RPMI7951 (cell line): ENCODE results near the gene PCP4L1. TPM values are rescaled to one million over a fixed set of nuclear protein-coding genes. Genes with fewer than 3 reads are reported as not detected.
"Not testable (repeated sequence)": the region's sequence is repeated elsewhere in the genome, so short reads cannot be mapped to it uniquely, and the experiment has no call there.

Source experiments
- DNase-seq: peaks from one replicate; pipeline ENCODE4 v3.0.0-alpha.2; 2012; ENCODE audit warnings: low read depth
- total RNA-seq: library from RNA; depleted of rRNA; stranded (reverse); fragments of >200 nt; shearing (Covaris generic); gene quantifications from 2 replicates; pipeline ENCODE4 v1.2.3, GENCODE V29; 2014; rRNA removed

PCP4L1 gene
- total RNA-seq: not detected in 2 replicates

GRCh38 chr1:161258439-161259344 is at the start of gene PCP4L1:
TSS of gene PCP4L1 (plus strand) at chr1:161258745. CDS start at chr1:161258975, 230 bp downstream.
- peak; percentile 39 for DNase-seq

DNA sequence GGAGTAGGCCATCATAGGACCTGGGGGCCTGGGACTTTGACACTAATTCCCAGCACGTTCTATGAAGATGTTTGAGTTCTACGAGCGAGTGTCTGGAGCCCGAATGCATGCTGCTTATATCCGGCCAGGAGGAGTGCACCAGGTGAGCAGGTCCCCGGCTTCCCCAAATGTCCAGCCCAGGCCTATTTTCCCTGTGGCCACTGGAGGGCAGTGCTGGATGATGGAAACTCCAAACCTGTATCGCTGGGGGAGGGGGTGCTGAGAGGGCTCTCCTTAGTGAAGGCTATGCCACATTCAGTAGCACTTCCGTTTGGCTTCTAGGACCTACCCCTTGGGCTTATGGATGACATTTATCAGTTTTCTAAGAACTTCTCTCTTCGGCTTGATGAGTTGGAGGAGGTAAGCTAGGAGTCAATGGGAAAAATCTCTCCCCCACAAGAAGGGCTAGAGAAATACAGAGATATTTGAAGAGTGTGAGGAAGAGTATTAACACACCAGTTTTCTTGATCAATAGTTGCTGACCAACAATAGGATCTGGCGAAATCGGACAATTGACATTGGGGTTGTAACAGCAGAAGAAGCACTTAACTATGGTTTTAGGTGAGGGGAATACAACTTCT is 48.6 kb upstream of the PCP4L1 start:
- DNase-seq: peak; percentile 56

- no peak for DNase-seq
Measured at GRCh38 chr1:161214369-161214768, 44.2 kb upstream of the PCP4L1 start.

- no peak for DNase-seq
Measured at GRCh38 chr1:161215076-161215475, 43.5 kb upstream of the PCP4L1 start, which contains the start of gene FCER1G. TSS of gene FCER1G (plus strand) at chr1:161215295. CDS start at chr1:161215322, 27 bp downstream.

- DNase-seq: peak; percentile 71
Measured at GRCh38 chr1:161216945-161217712, 41.4 kb upstream of the PCP4L1 start.

GRCh38 chr1:161217831-161218230 is 40.7 kb upstream of the PCP4L1 start:
- no peak for DNase-seq

DNA sequence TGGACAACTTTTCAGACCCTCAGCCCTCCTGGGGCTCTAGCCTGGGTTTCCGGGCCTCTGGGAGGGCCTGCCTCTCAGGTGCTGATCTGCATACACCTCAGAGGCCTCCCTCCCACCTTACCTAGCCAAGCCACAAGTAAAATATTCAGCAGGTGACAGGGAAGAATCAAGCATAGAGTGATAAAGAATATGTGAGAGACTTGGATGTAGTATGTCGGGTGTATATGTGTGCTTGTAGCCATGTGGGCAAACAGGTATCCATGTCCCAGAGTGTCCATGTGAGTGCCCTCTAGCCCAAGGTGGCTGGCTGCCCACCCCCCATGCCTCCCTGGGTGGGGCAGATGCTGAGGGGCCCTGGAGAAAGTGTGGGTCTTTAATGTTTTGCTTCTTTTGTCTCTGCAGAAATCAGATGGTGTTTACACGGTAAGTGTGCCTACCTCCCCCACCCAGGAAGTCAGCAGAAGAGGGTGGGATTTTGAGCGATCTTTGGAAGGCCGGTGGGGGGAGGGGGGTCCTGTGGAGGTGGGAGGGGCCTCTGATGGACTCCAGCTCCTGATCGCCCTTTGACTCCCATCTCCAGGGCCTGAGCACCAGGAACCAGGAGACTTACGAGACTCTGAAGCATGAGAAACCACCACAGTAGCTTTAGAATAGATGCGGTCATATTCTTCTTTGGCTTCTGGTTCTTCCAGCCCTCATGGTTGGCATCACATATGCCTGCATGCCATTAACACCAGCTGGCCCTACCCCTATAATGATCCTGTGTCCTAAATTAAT is 40.1 kb upstream of the PCP4L1 start:
- DNase-seq: no peak

DNA sequence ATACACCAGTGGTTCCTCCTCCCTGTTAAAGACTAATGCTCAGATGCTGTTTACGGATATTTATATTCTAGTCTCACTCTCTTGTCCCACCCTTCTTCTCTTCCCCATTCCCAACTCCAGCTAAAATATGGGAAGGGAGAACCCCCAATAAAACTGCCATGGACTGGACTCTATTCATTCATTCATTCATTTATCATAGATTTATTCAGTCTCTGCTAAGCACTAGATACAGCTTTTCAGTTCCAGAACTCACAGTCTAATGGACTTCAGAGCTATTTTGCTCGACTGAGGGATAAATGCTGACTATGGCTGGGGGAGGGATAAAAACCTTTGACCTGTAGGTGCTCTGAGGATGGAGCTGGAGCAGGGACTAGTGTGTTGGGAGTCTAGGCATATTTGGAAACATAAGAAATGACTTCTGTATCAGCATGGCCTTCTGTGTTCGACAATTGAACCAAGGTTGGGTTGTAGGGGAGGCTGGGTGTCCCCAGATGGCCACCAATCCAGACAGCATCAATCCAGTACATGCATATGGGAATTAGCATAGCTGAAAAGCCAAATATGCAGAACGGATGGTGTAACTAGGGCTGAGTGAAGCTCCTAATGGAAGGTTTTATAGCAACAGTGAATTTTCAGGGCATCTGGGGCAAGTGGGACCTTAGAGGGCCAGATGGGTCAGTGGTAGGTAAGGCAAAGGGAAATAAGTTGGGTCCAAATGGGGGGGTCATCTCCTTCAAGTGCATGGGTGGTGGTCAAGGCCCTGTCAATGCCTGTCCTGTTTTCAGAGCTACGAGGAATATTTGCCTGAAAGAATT is 39.3 kb upstream of the PCP4L1 start:
- no peak for DNase-seq

DNA sequence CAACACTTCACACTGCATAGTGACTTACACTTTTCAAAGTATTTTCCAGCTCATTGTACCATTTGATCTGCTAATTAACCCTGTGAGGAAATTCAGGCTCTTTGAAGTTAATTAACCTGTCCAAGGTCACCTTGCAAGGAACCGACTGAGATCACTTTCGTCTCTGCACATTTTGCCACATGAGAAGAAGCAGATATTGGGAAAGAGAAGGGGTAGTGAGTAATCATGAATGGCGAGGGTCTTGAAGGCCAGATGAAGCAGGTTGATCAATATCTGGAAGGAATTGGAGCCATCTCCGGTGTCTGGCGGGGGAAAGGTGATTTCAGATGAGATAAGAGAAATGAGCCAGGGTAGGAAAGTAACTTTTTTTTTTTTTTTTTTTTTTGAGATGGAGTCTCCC is 38.5 kb upstream of the PCP4L1 start:
- DNase-seq: no peak

DNA sequence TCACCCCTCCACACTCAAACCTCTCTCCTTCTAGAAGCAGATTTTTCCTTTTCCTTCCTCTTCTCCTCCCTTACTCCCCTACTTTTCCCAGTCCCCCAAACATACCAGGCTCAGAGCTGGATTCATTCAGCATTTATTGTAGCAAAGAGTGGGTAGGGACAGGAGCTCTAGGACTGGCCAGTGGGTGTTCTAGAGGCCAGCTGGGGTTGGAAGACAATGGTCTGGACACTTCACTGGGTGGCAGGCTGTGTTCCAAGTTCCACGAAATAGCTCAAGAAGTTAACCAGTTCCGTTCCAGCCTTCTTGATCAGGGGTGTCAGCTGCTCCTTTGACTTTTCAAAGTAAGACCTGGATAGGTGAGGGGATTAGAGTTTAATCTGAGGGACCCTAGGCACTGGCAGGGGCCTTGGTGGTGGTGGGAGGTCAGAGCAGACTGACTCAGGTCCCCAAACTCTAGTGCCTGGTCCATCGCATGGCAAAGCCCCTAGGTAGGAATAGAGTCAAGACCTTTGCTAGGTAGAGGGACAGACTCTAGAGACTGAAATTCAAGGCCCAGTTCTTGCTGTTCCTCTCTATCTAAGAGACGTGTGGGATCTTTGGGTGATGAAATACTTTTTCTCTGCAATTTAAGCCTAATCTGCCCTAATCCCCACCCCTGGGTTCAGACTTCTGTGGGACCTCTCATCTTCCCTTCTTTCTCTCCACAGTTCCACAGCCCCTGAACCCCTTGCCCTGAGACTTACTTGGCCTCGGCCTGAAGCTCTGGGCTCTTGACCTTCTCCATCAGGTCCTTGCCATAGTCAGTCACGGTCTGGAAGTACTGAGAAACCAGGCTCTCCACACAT is 36.1 kb upstream of the PCP4L1 start:
- no peak for DNase-seq

DNA sequence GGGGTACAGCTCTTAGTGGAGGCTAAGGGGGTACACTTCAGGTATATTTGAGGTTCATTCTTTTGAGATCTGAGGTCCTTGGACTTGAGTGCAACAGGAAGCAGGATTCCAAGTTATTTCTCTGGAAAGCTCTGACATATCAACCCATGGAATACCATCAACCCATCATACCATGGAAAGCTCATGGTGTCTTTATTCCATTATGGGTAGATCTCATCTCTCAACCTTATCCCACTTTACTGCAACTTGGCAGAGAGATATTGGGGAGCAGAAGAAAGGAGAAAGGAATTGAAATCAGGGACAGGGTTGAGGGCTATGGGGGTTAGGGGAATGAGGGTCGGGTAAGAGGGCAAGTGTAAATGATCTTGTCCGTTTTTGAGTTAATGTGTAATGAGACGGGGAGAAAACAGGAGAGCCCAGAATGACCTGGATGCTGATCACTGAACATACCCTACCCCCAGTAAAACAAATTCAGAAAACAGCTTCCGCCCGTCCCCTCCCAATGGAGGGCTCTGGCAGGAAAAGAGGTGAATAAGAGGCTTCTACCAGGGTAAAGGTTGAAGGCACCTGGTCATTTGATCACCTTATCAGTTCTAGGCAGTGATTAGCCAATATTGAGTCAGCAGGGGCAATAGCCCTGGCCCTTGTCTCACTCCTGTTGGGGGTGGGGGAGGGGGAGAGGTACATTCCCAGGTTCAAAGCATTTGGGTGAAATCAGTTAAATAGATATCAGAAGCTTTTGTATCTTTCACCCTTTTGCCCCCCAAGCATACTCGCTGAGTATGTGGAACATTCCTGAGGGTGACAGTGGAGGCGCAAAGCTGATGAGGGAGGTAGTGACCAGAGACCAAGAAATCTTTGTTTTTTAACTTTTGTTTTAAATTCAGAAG is 34.5 kb upstream of the PCP4L1 start:
- no peak for DNase-seq

DNA sequence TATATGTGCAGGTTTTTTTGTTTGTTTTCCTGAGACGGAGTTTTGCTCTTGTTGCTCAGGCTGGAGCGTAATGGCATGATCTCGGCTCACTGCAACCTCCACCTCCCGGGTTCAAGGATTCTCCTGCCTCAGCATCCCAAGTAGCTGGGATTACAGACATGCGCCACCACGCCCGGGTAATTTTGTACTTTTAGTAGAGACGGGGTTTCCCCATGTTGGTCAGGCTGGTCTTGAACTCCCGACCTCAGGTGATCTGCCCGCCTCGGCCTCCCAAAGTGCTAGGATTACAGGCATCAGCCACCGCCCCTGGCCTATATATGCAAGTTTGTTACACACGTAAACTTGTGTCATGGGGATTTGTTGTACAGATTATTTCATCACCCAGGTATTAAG is 33.9 kb upstream of the PCP4L1 start:
- not testable (repeated sequence) for DNase-seq

DNA sequence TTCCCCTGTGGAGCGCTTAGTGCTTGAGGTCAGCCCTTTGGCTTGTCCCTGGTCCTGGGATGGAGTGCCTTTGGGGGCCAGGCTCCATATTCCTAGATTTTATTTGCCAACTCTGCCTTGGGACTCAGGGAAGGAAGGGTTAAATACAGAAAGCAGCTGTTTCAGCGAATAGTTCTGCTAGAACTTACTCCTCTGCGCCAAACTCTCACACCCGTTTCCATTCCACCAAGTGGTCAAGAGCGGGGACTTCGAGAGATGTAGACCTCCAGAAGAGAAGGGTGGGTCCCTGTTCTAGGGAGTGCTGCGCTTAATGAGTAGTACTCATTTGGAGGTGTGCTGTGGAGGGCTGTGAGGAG is 33.4 kb upstream of the PCP4L1 start:
- DNase-seq: no peak

- DNase-seq: peak; percentile 99
Measured at GRCh38 chr1:161225534-161226319, 32.8 kb upstream of the PCP4L1 start, which contains the start of gene TOMM40L. TSS of gene TOMM40L (plus strand) at chr1:161226060. CDS start at chr1:161226490, 430 bp downstream.

DNA sequence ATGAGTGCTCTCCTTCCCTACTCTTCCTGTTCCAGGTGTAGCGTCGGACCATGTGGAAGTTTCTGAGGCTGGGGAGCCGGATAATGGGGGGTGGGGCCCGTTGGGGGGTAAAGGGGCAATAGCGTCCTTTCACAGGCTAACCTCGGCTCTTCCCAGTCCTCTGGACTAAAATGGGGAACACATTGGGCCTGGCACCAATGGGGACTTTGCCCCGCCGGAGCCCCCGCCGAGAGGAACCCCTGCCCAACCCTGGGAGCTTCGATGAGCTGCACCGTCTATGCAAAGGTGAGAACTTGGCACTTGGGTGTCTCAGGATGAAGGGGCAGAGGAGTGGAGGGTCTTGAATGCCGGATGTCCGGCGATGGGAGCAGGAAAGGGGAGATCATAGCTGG is 32.2 kb upstream of the PCP4L1 start:
- DNase-seq: no peak

- no peak for DNase-seq
Measured at GRCh38 chr1:161226759-161227158, 31.8 kb upstream of the PCP4L1 start.

GRCh38 chr1:161227196-161227871 is 31.2 kb upstream of the PCP4L1 start:
- peak; percentile 67 for DNase-seq
